WI38 (cell line): ENCODE results near the gene DAP.

Experiments used
- H3K4me3 ChIP-seq: 2 replicates; pipeline ENCODE4 v1.5.1; 2011; ENCODE audit warnings: low read depth, mild to moderate bottlenecking, control low read depth, low read length
- CTCF ChIP-seq: IDR thresholded peaks from 2 replicates; pipeline ENCODE4 v1.5.1; 2012; ENCODE audit warnings: low read depth, mild to moderate bottlenecking, control low read depth, low read length

DAP gene

GRCh38 chr5:10695055-10695649 lies 65.9 kb downstream of the DAP start:
- peak; percentile 76 for TF ChIP-seq CTCF
- no peak overlapping the region for H3K4me3 ChIP-seq

- no peak for TF ChIP-seq CTCF
- H3K4me3 ChIP-seq: peak overlapping the region; percentile 2; the same call in 1 of the 2 replicates
Measured at GRCh38 chr5:10691826-10692785, 68.9 kb downstream of the DAP start.

- TF ChIP-seq CTCF: no peak
- no peak overlapping the region for H3K4me3 ChIP-seq
Measured at GRCh38 chr5:10690460-10691440, 70.3 kb downstream of the DAP start.

- no peak overlapping the region for H3K4me3 ChIP-seq
- TF ChIP-seq CTCF: peak; percentile 6; the same call in 1 of the 2 replicates
Measured at GRCh38 chr5:10689391-10690081, 71.5 kb downstream of the DAP start.

- no peak for TF ChIP-seq CTCF
- no peak overlapping the region for H3K4me3 ChIP-seq
Measured at GRCh38 chr5:10688651-10689171, 72.3 kb downstream of the DAP start.

- H3K4me3 ChIP-seq: no peak overlapping the region
- TF ChIP-seq CTCF: no peak
Measured at GRCh38 chr5:10686890-10687289, 74.1 kb downstream of the DAP start.
